Stimulated activated CD8-positive, alpha-beta memory T cell treated with anti-CD3 and anti-CD28 coated beads, Interleukin-4, amount 100 ng/mL, for 24 hours (primary cell): Measurements from ENCODE around the gene ANKRD65.
"Not testable (repeated sequence)": the region's sequence is repeated elsewhere in the genome, so short reads cannot be mapped to it uniquely, and the experiment has no call there.

Source experiments
- DNase-seq: peaks from one replicate; pipeline ENCODE4 v3.0.0-alpha.2; 2020; ENCODE audit warnings: low read depth

The ANKRD65 gene

GRCh38 chr1:1393428-1393827 is 27.6 kb downstream of the ANKRD65 start:
- DNase-seq = no peak

GRCh38 chr1:1393014-1393413 is 28.1 kb downstream of the ANKRD65 start:
- DNase-seq = no peak

GRCh38 chr1:1391225-1391624 is 29.9 kb downstream of the ANKRD65 start:
- no peak for DNase-seq

- no peak for DNase-seq
These were observed 30.4 kb downstream of the ANKRD65 start for GRCh38 chr1:1390675-1391074.

GRCh38 chr1:1388078-1388472 is 33.0 kb downstream of the ANKRD65 start:
- no peak for DNase-seq

GRCh38 chr1:1387098-1388077 is 33.7 kb downstream of the ANKRD65 start:
- DNase-seq = no peak

GRCh38 chr1:1385931-1386330 is 35.1 kb downstream of the ANKRD65 start:
- no peak for DNase-seq

- not testable (repeated sequence) for DNase-seq
These were observed 35.7 kb downstream of the ANKRD65 start for GRCh38 chr1:1385339-1385738.

GRCh38 chr1:1381294-1381693 is 39.8 kb downstream of the ANKRD65 start:
- DNase-seq = no peak

GRCh38 chr1:1380860-1381259 is 40.2 kb downstream of the ANKRD65 start:
- DNase-seq = no peak

- no peak for DNase-seq
These were observed 43.4 kb downstream of the ANKRD65 start for GRCh38 chr1:1377540-1378205.

GRCh38 chr1:1376551-1377226 is 44.4 kb downstream of the ANKRD65 start:
- DNase-seq = no peak

- DNase-seq = peak; percentile 92
These were observed 46.0 kb downstream of the ANKRD65 start, which contains the start of gene AURKAIP1 for GRCh38 chr1:1374929-1375662. Gene AURKAIP1 (minus strand): TSS chr1:1375207. CDS start chr1:1374756, 451 bp downstream.

GRCh38 chr1:1374589-1374928 is 46.5 kb downstream of the ANKRD65 start:
- DNase-seq = no peak

- no peak for DNase-seq
These were observed 47.1 kb downstream of the ANKRD65 start for GRCh38 chr1:1373815-1374588.

GRCh38 chr1:1373051-1373814 is 47.8 kb downstream of the ANKRD65 start:
- DNase-seq = no peak

- DNase-seq = peak; percentile 74
These were observed 49.0 kb downstream of the ANKRD65 start for GRCh38 chr1:1371746-1372711.

- DNase-seq = no peak
These were observed 49.7 kb downstream of the ANKRD65 start for GRCh38 chr1:1371364-1371745.

GRCh38 chr1:1370771-1371300 is 50.2 kb downstream of the ANKRD65 start:
- DNase-seq = no peak
